NCI-H2081 treated with DMSO at 0.1 percent for 48 hours (cell line): Measurements from ENCODE around the gene PHF21B.

Source experiments
- DNase-seq: peaks from one replicate; lab custom pipeline; 2025; lab: John Stamatoyannopoulos, UW

The PHF21B gene

DNA sequence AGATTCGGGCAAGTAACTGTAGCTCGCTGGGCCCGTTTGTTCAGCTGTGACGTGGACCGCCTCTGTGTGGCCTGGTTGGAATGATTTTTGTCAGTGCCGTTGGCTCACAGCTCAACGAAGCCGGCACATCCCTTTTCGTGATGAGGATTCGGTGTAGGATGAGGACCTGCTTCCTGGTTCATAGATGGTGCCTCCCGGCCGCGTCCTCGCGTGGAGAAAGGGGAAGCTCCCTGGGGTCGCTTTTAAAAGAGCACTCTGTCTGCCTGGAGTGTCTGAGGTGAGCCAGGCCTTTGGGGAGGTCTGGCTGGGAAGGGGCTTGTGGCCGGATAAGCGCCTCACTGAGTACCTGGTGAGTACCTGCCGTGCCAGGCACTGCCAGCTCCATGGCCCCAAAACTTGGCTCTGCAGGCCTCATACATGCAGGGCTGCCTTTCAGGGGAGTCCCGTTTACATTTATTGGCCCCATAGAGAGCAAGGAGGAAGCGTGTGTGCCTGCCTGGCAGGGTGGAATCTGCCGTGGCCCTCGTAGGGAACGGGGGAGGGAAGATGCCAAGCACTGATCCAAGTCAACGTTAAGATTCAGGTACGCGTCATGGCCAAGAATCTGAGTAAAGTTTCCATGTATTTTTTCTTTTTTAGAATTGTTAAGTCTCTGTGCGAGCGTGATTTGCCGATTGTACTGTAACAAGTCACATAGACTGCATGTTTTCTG, 169.0 kb downstream of the PHF21B start:
- no peak for DNase-seq

DNA sequence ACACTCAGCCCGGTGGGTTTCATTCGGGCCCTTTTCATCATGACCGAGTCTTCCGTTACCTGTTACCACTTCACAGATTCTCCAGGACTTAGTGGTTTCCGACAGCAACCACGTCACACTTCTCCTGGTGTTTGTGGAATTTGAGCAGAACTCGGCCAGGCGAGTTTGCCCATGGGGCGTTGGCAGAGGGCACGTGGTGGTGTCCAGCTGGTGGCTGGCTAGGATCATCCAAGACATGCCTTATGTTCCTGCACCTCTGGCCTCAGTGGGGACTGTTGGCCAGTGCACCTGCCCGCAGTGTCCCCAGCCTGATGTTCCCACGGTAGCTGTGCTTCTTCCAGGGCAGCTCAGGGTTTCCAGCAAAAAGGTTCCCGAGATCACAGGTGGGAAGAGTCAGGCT, 170.1 kb downstream of the PHF21B start:
- DNase-seq: no peak

DNA sequence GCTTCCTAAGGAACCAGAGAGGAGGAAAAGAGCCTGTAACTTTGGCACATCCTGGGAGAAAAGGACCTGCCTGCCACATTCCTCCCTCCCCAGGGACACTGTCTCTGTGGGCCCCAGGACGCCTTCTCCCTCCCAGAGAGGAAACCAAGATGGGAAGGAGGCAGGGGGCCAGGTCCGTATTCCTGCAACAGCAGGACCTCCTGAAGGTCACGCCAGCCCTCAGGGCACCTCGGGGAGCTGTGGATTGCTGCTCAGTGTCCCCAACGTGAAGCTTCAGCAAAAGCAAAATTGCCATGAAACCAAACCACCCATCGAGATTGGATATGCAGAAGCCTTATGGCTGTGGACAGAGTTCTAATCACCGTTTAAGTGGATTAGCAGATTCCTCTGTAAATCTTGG, 170.7 kb downstream of the PHF21B start:
- no peak for DNase-seq

- DNase-seq: no peak
These were observed 171.3 kb downstream of the PHF21B start for GRCh38 chr22:44838316-44839016.

GRCh38 chr22:44837481-44837880, 172.3 kb downstream of the PHF21B start:
- no peak for DNase-seq

DNA sequence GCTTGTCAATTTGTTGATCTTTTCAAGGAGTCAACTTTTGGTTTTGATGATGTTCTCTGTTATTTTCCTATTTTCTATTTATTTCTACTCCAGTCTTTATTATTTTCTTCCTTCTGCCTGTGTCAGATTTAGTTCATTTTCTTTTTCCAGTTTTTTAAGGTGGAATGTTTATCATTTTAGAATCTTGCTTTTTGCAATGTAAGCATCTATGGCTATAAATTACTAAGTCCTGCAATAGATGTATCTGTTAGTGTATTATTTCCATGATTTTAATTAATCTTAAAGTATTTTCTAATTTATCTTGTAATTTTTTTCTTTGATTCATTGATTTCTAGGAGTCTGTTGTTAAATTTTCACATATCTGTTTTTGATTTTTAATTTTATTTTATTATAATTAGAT, 175.7 kb downstream of the PHF21B start:
- DNase-seq: no peak

DNA sequence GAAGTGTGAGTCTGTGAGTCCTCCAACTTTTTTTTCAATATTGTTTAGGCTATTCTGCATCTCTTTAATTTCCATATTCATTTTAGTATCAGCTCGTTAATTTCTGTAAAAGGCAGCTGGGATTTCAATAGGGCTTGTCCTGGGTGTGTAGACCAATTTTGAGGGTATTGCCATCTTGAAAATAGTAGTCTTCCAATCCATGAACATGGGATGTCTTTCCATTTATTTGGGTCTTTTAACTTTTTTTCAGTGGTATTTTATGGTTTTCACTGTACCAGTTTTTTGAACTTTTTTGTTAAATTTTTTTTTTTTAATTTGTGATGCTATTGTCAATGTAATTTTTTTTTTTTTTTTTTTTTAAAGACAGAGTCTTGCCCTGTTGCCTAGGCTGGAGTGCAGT, 177.9 kb downstream of the PHF21B start:
- DNase-seq: no peak
